OCI-LY1 (cell line): Measurements from ENCODE around the gene CMC2.

ENCODE experiments used
- H2AFZ ChIP-seq: fragments of 200-600 bp; sonication (generic), shearing (Covaris generic); 2 replicates; pipeline ENCODE4 v1.6.0; 2014; ENCODE audit warnings: antibody characterized with exemption, mild to moderate bottlenecking, low read length
- H3F3A ChIP-seq: fragments of 200-600 bp; sonication (generic), shearing (Covaris generic); 2 replicates; pipeline ENCODE4 v1.6.0; 2014; ENCODE audit warnings: mild to moderate bottlenecking, antibody characterized with exemption, low read length, moderate library complexity; ENCODE audit not compliant: insufficient read depth
- H3K27ac ChIP-seq: fragments of 200-600 bp; sonication (generic); 2 replicates; pipeline ENCODE4 v1.5.1; 2014; ENCODE audit warnings: low read length, mixed run types, mild to moderate bottlenecking, low read depth; ENCODE audit not compliant: poor library complexity, severe bottlenecking
- H3K27me3 ChIP-seq: fragments of 200-600 bp; sonication (generic); 2 replicates; pipeline ENCODE4 v1.6.0; 2014; ENCODE audit warnings: antibody characterized with exemption, mild to moderate bottlenecking, low read length, moderate library complexity; ENCODE audit not compliant: insufficient read depth
- H3K36me3 ChIP-seq: fragments of 200-600 bp; sonication (generic); 2 replicates; pipeline ENCODE4 v1.6.1; 2014; ENCODE audit warnings: mild to moderate bottlenecking, antibody characterized with exemption, low read length, moderate library complexity, mixed read lengths; ENCODE audit not compliant: insufficient read depth
- H3K4me1 ChIP-seq: fragments of 200-600 bp; sonication (generic); 2 replicates; pipeline ENCODE4 v1.5.1; 2014; ENCODE audit warnings: mild to moderate bottlenecking, low read length, moderate library complexity; ENCODE audit not compliant: insufficient read depth, severe bottlenecking
- H3K4me2 ChIP-seq: fragments of 200-600 bp; sonication (generic), shearing (Covaris generic); 2 replicates; pipeline ENCODE4 v1.6.1; 2014; ENCODE audit warnings: low read length
- H3K4me3 ChIP-seq: fragments of 200-600 bp; sonication (generic); 2 replicates; pipeline ENCODE4 v1.5.1; 2014; ENCODE audit warnings: low read length, low read depth, mild to moderate bottlenecking, mixed read lengths; ENCODE audit not compliant: poor library complexity, severe bottlenecking
- H3K79me2 ChIP-seq: fragments of 200-600 bp; shearing (Covaris generic); 2 replicates; pipeline ENCODE4 v1.6.1; 2016; ENCODE audit warnings: mixed run types, low read length, mixed read lengths; ENCODE audit not compliant: insufficient read depth
- H3K9ac ChIP-seq: fragments of 200-600 bp; sonication (generic), shearing (Covaris generic); 2 replicates; pipeline ENCODE4 v1.6.1; 2014; ENCODE audit warnings: mild to moderate bottlenecking, low read length, mixed read lengths
- H3K9me2 ChIP-seq: fragments of 200-600 bp; sonication (generic), shearing (Covaris generic); 2 replicates; pipeline ENCODE4 v1.6.1; 2014; ENCODE audit warnings: low read depth, mild to moderate bottlenecking, low read length, mixed read lengths
- H3K9me3 ChIP-seq: fragments of 200-600 bp; shearing (Covaris generic); 2 replicates; pipeline ENCODE4 v1.6.1; 2014; ENCODE audit warnings: low read length, mixed read lengths
- H4K20me1 ChIP-seq: fragments of 200-600 bp; sonication (generic), shearing (Covaris generic); 2 replicates; pipeline ENCODE4 v1.6.0; 2016; ENCODE audit warnings: mild to moderate bottlenecking, low read length; ENCODE audit not compliant: insufficient read depth
- CTCF ChIP-seq: fragments of 200-600 bp; sonication (generic), shearing (Covaris generic); IDR thresholded peaks from 2 replicates; pipeline ENCODE4 v1.5.1; 2017; ENCODE audit warnings: mild to moderate bottlenecking, antibody characterized with exemption, low read length, moderate library complexity, mixed read lengths
- EZH2 ChIP-seq: fragments of 200-600 bp; sonication (generic), shearing (Covaris generic); IDR thresholded peaks from 2 replicates; pipeline ENCODE4 v1.8.0; 2017; ENCODE audit warnings: borderline replicate concordance, mixed run types, mild to moderate bottlenecking, antibody characterized with exemption, low read length, moderate library complexity, mixed read lengths

The CMC2 gene

GRCh38 chr16:80947708-80948625 is 58.7 kb downstream of the CMC2 start:
- TF ChIP-seq EZH2 = no peak
- Histone ChIP-seq H3K36me3 (no peaks in the 10 kb centered on the region), H3K27me3 (no peaks in the 10 kb centered on the region), H3K4me1 (no peaks in the 10 kb centered on the region), H3K9me3 (no peaks in the 10 kb centered on the region), H3K4me2 (no peak overlapping the region), H3K9me2 (no peaks in the 10 kb centered on the region), H3F3A (no peaks in the 10 kb centered on the region), H3K9ac (no peak overlapping the region), H3K79me2 (no peaks in the 10 kb centered on the region), H4K20me1 (no peaks in the 10 kb centered on the region), H3K27ac (no peak overlapping the region), H3K4me3 (no peak overlapping the region), H2AFZ (no peak overlapping the region)

GRCh38 chr16:80947239-80947638 is 59.4 kb downstream of the CMC2 start:
- Histone ChIP-seq H3K9ac (no peak overlapping the region), H2AFZ (no peak overlapping the region), H3K36me3 (no peaks in the 10 kb centered on the region), H3K4me1 (no peaks in the 10 kb centered on the region), H3K27me3 (no peaks in the 10 kb centered on the region), H3K4me2 (no peak overlapping the region), H3K4me3 (no peak overlapping the region), H3K79me2 (no peaks in the 10 kb centered on the region), H3K9me2 (no peaks in the 10 kb centered on the region), H3F3A (no peaks in the 10 kb centered on the region), H3K9me3 (no peaks in the 10 kb centered on the region), H3K27ac (no peak overlapping the region), H4K20me1 (no peaks in the 10 kb centered on the region)
- TF ChIP-seq CTCF (no peak), EZH2 (no peak)

- H3K79me2 ChIP-seq = no peaks in the 10 kb centered on the region
Measured at GRCh38 chr16:80946481-80946880, 60.2 kb downstream of the CMC2 start.

More at GRCh38 chr16:80946481-80946880, 60.2 kb downstream of the CMC2 start:
- Histone ChIP-seq H3F3A (no peaks in the 10 kb centered on the region), H2AFZ (no peak overlapping the region), H3K4me1 (no peaks in the 10 kb centered on the region), H3K9me2 (no peaks in the 10 kb centered on the region), H3K9me3 (no peaks in the 10 kb centered on the region), H3K27ac (no peak overlapping the region), H3K27me3 (no peaks in the 10 kb centered on the region), H3K4me2 (no peak overlapping the region), H3K9ac (no peak overlapping the region), H3K4me3 (no peak overlapping the region), H4K20me1 (no peaks in the 10 kb centered on the region), H3K36me3 (no peaks in the 10 kb centered on the region)
- TF ChIP-seq CTCF = no peak
- no peak for TF ChIP-seq EZH2
